Keratinocyte (primary cell): ENCODE data around the gene ADAT3.

Experiments used
- EZH2 ChIP-seq: IDR thresholded peaks from one replicate; pipeline ENCODE4 v1.6.1; 2012; ENCODE audit warnings: inconsistent platforms, mild to moderate bottlenecking, low read length, moderate library complexity
- TF ChIP-seq, protein P1 (sequence below), 3 experiments: IDR thresholded peaks in 1 of 3; conservative IDR thresholded peaks in 1 of 3; optimal IDR thresholded peaks in 1 of 3; 2 replicates in 2 of 3; 3 replicates in 1 of 3; pipeline versions ENCODE3 to v1.5.1; 2011; ENCODE audit warnings: low read length in 3 of 3, mild to moderate bottlenecking in 3 of 3, moderate library complexity in 2 of 3, control low read depth in 1 of 3, inconsistent platforms in 1 of 3; ENCODE audit not compliant: insufficient read depth in 2 of 3; ENCODE audit errors: extremely low read depth in 1 of 3

DNA sequence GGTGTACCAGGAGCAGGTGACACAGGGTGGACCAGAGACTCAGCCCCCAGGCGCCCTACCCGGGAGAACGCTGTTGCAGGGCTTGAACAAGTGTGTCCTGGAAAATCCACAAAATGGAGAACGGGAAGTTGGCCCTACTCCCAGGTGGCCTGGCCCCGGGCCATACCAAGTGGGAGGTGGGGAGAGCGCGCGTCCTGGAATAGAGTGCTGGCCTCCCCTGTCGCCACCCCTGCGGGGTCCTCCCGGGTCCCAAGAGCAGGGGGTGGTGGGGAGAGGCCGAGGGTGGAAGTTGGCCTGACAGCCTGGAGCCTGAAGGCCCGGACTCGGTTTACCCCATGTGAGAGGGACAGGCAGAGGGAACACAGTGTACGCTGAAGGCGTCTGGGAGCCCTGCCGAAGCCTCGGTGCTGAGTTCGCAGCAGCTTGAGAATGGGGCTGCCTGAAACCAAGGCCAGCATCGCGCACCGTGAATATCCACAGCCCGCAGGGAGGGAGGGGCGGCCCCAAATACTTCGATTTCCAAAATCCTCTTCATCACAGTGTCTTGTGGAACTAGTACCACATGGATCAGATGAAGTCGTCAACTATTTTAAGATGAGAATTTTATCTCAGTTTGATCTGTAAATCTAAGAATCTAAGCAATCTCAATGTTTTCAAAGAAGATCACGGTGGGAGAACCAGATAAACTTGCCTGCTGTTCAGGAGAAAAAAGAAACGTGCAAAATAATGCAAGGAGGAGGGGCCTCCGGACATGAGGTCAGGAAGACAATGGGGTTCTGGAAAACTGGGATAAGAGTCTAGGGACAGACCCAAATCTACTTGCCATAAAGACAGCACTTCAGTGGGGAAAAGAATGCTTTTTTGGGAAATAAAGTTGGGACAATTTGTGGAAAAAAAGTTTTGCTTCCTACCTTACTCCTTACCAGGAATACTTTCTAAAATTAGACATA is 31.4 kb upstream of the ADAT3 start:
- TF ChIP-seq EZH2: no peak
- TF ChIP-seq, protein P1, sequence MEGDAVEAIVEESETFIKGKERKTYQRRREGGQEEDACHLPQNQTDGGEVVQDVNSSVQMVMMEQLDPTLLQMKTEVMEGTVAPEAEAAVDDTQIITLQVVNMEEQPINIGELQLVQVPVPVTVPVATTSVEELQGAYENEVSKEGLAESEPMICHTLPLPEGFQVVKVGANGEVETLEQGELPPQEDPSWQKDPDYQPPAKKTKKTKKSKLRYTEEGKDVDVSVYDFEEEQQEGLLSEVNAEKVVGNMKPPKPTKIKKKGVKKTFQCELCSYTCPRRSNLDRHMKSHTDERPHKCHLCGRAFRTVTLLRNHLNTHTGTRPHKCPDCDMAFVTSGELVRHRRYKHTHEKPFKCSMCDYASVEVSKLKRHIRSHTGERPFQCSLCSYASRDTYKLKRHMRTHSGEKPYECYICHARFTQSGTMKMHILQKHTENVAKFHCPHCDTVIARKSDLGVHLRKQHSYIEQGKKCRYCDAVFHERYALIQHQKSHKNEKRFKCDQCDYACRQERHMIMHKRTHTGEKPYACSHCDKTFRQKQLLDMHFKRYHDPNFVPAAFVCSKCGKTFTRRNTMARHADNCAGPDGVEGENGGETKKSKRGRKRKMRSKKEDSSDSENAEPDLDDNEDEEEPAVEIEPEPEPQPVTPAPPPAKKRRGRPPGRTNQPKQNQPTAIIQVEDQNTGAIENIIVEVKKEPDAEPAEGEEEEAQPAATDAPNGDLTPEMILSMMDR (optimal IDR thresholded peaks at IDR 0.05 in 1 of 3, IDR thresholded peaks at IDR 0.05 in 1 of 3, conservative IDR thresholded peaks at IDR 0.05 in 1 of 3; ENCODE audit: extremely low read depth in 1 of 3, insufficient read depth in 2 of 3, low read length in 3 of 3): no peak
